GM19463 (cell line): Measurements from ENCODE around the gene ANP32B.
"Not testable (repeated sequence)": the region's sequence is repeated elsewhere in the genome, so short reads cannot be mapped to it uniquely, and the experiment has no call there.

Source experiments
- ATAC-seq: cut with Tn5 transposase; IDR thresholded peaks from one replicate; pipeline ENCODE4 v1.9.1; 2021; ENCODE audit warnings: mild to moderate bottlenecking, moderate library complexity; ENCODE audit not compliant: unreplicated experiment

ANP32B gene

GRCh38 chr9:97962575-97962974, 20.6 kb upstream of the ANP32B start:
- ATAC-seq, result no peak

- no peak for ATAC-seq
Measured at GRCh38 chr9:97963232-97963631, 19.9 kb upstream of the ANP32B start.

GRCh38 chr9:97964901-97965300, 18.2 kb upstream of the ANP32B start:
- ATAC-seq, result no peak

GRCh38 chr9:97966493-97966892, 16.6 kb upstream of the ANP32B start:
- no peak for ATAC-seq

- ATAC-seq, result no peak
Measured at GRCh38 chr9:97969014-97969413, 14.1 kb upstream of the ANP32B start.

- no peak for ATAC-seq
Measured at GRCh38 chr9:97970165-97970564, 13.0 kb upstream of the ANP32B start.

GRCh38 chr9:97972753-97973152, 10.4 kb upstream of the ANP32B start:
- ATAC-seq, result no peak

- no peak for ATAC-seq
Measured at GRCh38 chr9:97975376-97975775, 7.8 kb upstream of the ANP32B start.

GRCh38 chr9:97976633-97977032, 6.5 kb upstream of the ANP32B start:
- ATAC-seq, result not testable (repeated sequence)

- no peak for ATAC-seq
Measured at GRCh38 chr9:97978371-97979130, 4.6 kb upstream of the ANP32B start.

- ATAC-seq, result no peak
Measured at GRCh38 chr9:97979788-97980478, 3.2 kb upstream of the ANP32B start.

GRCh38 chr9:97980479-97980803, 2.7 kb upstream of the ANP32B start:
- no peak for ATAC-seq

- no peak for ATAC-seq
Measured at GRCh38 chr9:97980918-97981845, 2.0 kb upstream of the ANP32B start.

- no peak for ATAC-seq
Measured at GRCh38 chr9:97981846-97982682, 1.1 kb upstream of the ANP32B start.

GRCh38 chr9:97983589-97984187, 547 bp downstream of the ANP32B start:
- ATAC-seq, result peak; percentile 3

- peak; percentile 27 for ATAC-seq
Measured at GRCh38 chr9:97984188-97985057, 1.3 kb downstream of the ANP32B start.

GRCh38 chr9:97985058-97985861, 2.1 kb downstream of the ANP32B start:
- ATAC-seq, result peak; percentile 10

- ATAC-seq, result no peak
Measured at GRCh38 chr9:97987487-97987886, 4.3 kb downstream of the ANP32B start.
